ENCODE results near the gene MEI1. TPM values are rescaled to one million over a fixed set of nuclear protein-coding genes. Genes with fewer than 3 reads are reported as not detected.

Gene MEI1
- total and polyA plus RNA-seq, 8 donors = 1.6 to 15.2 (median 3.4) TPM; not detected in 2

GRCh38 chr22:41846268-41846987 lies 147.1 kb downstream of the MEI1 start:
- no peak for DNase-seq
- WGBS, 5 donors = 41 to 53% (median 47%) methylated on average over 10 of the region's 10 CpGs
- H3K27ac ChIP-seq = peak overlapping the region; percentile 43 to 84 (median 74)
- no peak for TF ChIP-seq POLR2AphosphoS5 (IDR thresholded peaks at IDR 0.05)
- no peak for TF ChIP-seq EP300 (IDR thresholded peaks at IDR 0.05)
- TF ChIP-seq CTCF (IDR thresholded peaks at IDR 0.05) = no peak
- no peak for TF ChIP-seq POLR2A (IDR thresholded peaks at IDR 0.05)
- H3K9me3 ChIP-seq = no peaks in the 10 kb centered on the region
- H3K4me3 ChIP-seq = no peak overlapping the region
- no peaks in the 10 kb centered on the region for H3K27me3 ChIP-seq
- peaks cover 69 to 80% (median 72%) of the 10 kb centered on the region in 4 donors for H3K4me1 ChIP-seq
- H3K36me3 ChIP-seq = peaks cover 0 to 3% (median under 1%) of the 10 kb centered on the region in 4 donors
- intact Hi-C loops (cut with DNase I; ENCODE audit: low total_unique reads) = no loop called here

- peak overlapping the region in 2 of 5 donors; percentile 76 to 84 for H3K27ac ChIP-seq
- H3K9me3 ChIP-seq = no peaks in the 10 kb centered on the region
- H3K27me3 ChIP-seq = no peaks in the 10 kb centered on the region
- 59 to 74% (median 70%) methylated on average over 2 of the region's 2 CpGs for WGBS, 5 donors
- no peak for DNase-seq
- intact Hi-C loops (cut with DNase I; ENCODE audit: low total_unique reads) = no loop called here
- TF ChIP-seq POLR2A (IDR thresholded peaks at IDR 0.05) = no peak
- no peak for TF ChIP-seq POLR2AphosphoS5 (IDR thresholded peaks at IDR 0.05)
- no peak for TF ChIP-seq CTCF (IDR thresholded peaks at IDR 0.05)
- no peak for TF ChIP-seq EP300 (IDR thresholded peaks at IDR 0.05)
- no peak overlapping the region for H3K4me3 ChIP-seq
- peaks cover 61 to 72% (median 68%) of the 10 kb centered on the region in 4 donors for H3K4me1 ChIP-seq
- H3K36me3 ChIP-seq = peaks cover 0 to 5% (median 2%) of the 10 kb centered on the region in 4 donors
Observed at GRCh38 chr22:41847300-41847699, 148.0 kb downstream of the MEI1 start.

- Histone ChIP-seq H3K27ac (peak overlapping the region in 4 of 5 donors; percentile 20 to 57 (median 40)), H3K36me3 (peaks cover 0 to 5% (median 2%) of the 10 kb centered on the region in 4 donors), H3K4me3 (no peak overlapping the region), H3K9me3 (no peaks in the 10 kb centered on the region), H3K4me1 (peaks cover 50 to 62% (median 56%) of the 10 kb centered on the region in 4 donors), H3K27me3 (no peaks in the 10 kb centered on the region)
- TF ChIP-seq POLR2AphosphoS5 (IDR thresholded peaks at IDR 0.05) (peak in 2 of 3 donors; percentile 19 to 20), CTCF (IDR thresholded peaks at IDR 0.05) (peak in 2 of 7 experiments; percentile 13 to 17), EP300 (IDR thresholded peaks at IDR 0.05) (no peak)
- 25 to 59% (median 34%) methylated on average over 5 of the region's 5 CpGs for WGBS, 5 donors
- DNase-seq = peak; percentile 70 to 79
- intact Hi-C loops (cut with DNase I; ENCODE audit: low total_unique reads) = no loop called here
Observed at GRCh38 chr22:41848468-41848867, 149.2 kb downstream of the MEI1 start.

Small RNA genes lying within 50 kb of the gene (small RNA-seq; reads per million reads assigned to genes)
- gene HMGN2P10 = 0 reads per million in 4 donors
- 0 reads per million in 4 donors for gene RF00019
- gene RNU6-476P = 0 reads per million in 4 donors
- 0 reads per million in 4 donors for gene RNU6ATAC22P

Other genes starting within 250 kb of the MEI1 start
- gene PHF5A, start 230.8 kb upstream of the MEI1 start, total RNA-seq = 10 to 100 TPM in 4 of 5 donors, under 1 TPM in 1; 0.58 to 54.5 (median 28.8) TPM
- gene PHF5A, start 230.8 kb upstream of the MEI1 start, polyA plus RNA-seq = 10 to 100 TPM; 42.8 to 51.9 (median 48.0) TPM
- gene ACO2, start 230.4 kb upstream of the MEI1 start, total RNA-seq = 100 to 1,000 TPM in 3 of 5 donors, 10 to 100 TPM in 2; 87.0 to 238 (median 116) TPM
- 10 to 100 TPM; 46.6 to 51.5 (median 51.1) TPM for gene ACO2, start 230.4 kb upstream of the MEI1 start, polyA plus RNA-seq
- gene POLR3H, start 155.0 kb upstream of the MEI1 start, total RNA-seq = 10 to 100 TPM in 2 of 5 donors, 1 to 10 TPM in 3; 2.6 to 13.4 (median 7.1) TPM
- 10 to 100 TPM; 16.6 to 21.7 (median 16.7) TPM for gene POLR3H, start 155.0 kb upstream of the MEI1 start, polyA plus RNA-seq
- gene CSDC2, start 138.5 kb upstream of the MEI1 start, total RNA-seq = 1 to 10 TPM in 3 of 5 donors, under 1 TPM in 1, not detected in 1; 0.89 to 6.5 (median 1.4) TPM
- gene CSDC2, start 138.5 kb upstream of the MEI1 start, polyA plus RNA-seq = 1 to 10 TPM; 1.8 to 5.5 (median 2.8) TPM
- gene PMM1, start 109.7 kb upstream of the MEI1 start, total RNA-seq = 100 to 1,000 TPM in 1 of 5 donors, 10 to 100 TPM in 4; 15.2 to 131 (median 41.9) TPM
- gene PMM1, start 109.7 kb upstream of the MEI1 start, polyA plus RNA-seq = 100 to 1,000 TPM in 2 of 3 donors, 10 to 100 TPM in 1; 54.6 to 126 (median 102) TPM
- 10 to 100 TPM; 10.4 to 39.7 (median 15.4) TPM for gene DESI1, start 78.5 kb upstream of the MEI1 start, total RNA-seq
- gene DESI1, start 78.5 kb upstream of the MEI1 start, polyA plus RNA-seq = 10 to 100 TPM; 11.9 to 17.4 (median 16.2) TPM
- 100 to 1,000 TPM in 4 of 5 donors, 10 to 100 TPM in 1; 40.3 to 315 (median 162) TPM for gene XRCC6, start 78.2 kb upstream of the MEI1 start, total RNA-seq
- gene XRCC6, start 78.2 kb upstream of the MEI1 start, polyA plus RNA-seq = 100 to 1,000 TPM; 117 to 137 (median 129) TPM
- 100 to 1,000 TPM in 1 of 5 donors, 10 to 100 TPM in 4; 12.2 to 151 (median 60.7) TPM for gene SNU13, start 10.6 kb upstream of the MEI1 start, total RNA-seq
- gene SNU13, start 10.6 kb upstream of the MEI1 start, polyA plus RNA-seq = 100 to 1,000 TPM; 131 to 154 (median 152) TPM
- 10 to 100 TPM in 2 of 5 donors, 1 to 10 TPM in 2, not detected in 1; 4.9 to 16.5 (median 12.1) TPM for gene CCDC134, start 101.2 kb downstream of the MEI1 start, total RNA-seq
- gene CCDC134, start 101.2 kb downstream of the MEI1 start, polyA plus RNA-seq = 1 to 10 TPM in 2 of 3 donors, not detected in 1; 1.6 to 2.5 TPM
- gene SREBF2, start 133.6 kb downstream of the MEI1 start, total RNA-seq = 100 to 1,000 TPM in 1 of 5 donors, 10 to 100 TPM in 4; 41.3 to 159 (median 91.7) TPM
- 10 to 100 TPM; 12.2 to 48.7 (median 29.8) TPM for gene SREBF2, start 133.6 kb downstream of the MEI1 start, polyA plus RNA-seq
- not detected for gene SHISA8, start 215.6 kb downstream of the MEI1 start, total RNA-seq
- gene SHISA8, start 215.6 kb downstream of the MEI1 start, polyA plus RNA-seq = under 1 TPM in 1 of 3 donors, not detected in 2; 0.15 TPM
- gene TNFRSF13C, start 227.3 kb downstream of the MEI1 start, total RNA-seq = under 1 TPM in 2 of 5 donors, not detected in 3; 0.55 to 0.87 TPM
- gene TNFRSF13C, start 227.3 kb downstream of the MEI1 start, polyA plus RNA-seq = 1 to 10 TPM in 1 of 3 donors, under 1 TPM in 1, not detected in 1; 0.31 to 1.1 TPM
- 10 to 100 TPM in 2 of 5 donors, 1 to 10 TPM in 2, not detected in 1; 6.1 to 64.3 (median 11.1) TPM for gene CENPM, start 247.6 kb downstream of the MEI1 start, total RNA-seq
- 10 to 100 TPM; 15.1 to 22.5 (median 15.8) TPM for gene CENPM, start 247.6 kb downstream of the MEI1 start, polyA plus RNA-seq

Measured in stomach (tissue), 9 donors.